H9 (cell line): ENCODE results near the gene RND1. TPM values are rescaled to one million over a fixed set of nuclear protein-coding genes. Genes with fewer than 3 reads are reported as not detected.

ENCODE experiments used
- DNase-seq: peaks from one replicate; pipeline ENCODE4 v3.0.0-alpha.2; 2017
- H2AFZ ChIP-seq: one replicate; pipeline ENCODE4 v1.6.1; 2013; ENCODE audit warnings: mild to moderate bottlenecking, low read length, control low read depth, moderate library complexity
- H2AK5ac ChIP-seq: 2 replicates; pipeline ENCODE4 v1.6.1; 2013; ENCODE audit warnings: low read length, control low read depth, mixed read lengths; ENCODE audit not compliant: insufficient read length
- H2BK120ac ChIP-seq: one replicate; pipeline ENCODE4 v1.6.1; 2013; ENCODE audit warnings: low read depth, mild to moderate bottlenecking, low read length, control low read depth, inconsistent platforms; ENCODE audit not compliant: poor library complexity, severe bottlenecking
- H2BK12ac ChIP-seq: 2 replicates; pipeline ENCODE4 v1.6.1; 2013; ENCODE audit warnings: low read length, control low read depth, mixed read lengths, low read depth; ENCODE audit not compliant: insufficient read length
- H2BK15ac ChIP-seq: 2 replicates; pipeline ENCODE4 v1.6.1; 2013; ENCODE audit warnings: low read depth, low read length, control low read depth
- H2BK20ac ChIP-seq: one replicate; pipeline ENCODE4 v1.6.1; 2013; ENCODE audit warnings: low read depth, mild to moderate bottlenecking, low read length, control low read depth, inconsistent platforms; ENCODE audit not compliant: poor library complexity, severe bottlenecking
- H2BK5ac ChIP-seq: 2 replicates; pipeline ENCODE4 v1.6.1; 2013; ENCODE audit warnings: low read length, control low read depth, mixed read lengths; ENCODE audit not compliant: insufficient read length
- H3K14ac ChIP-seq: 2 replicates; pipeline ENCODE4 v1.6.1; 2013; ENCODE audit warnings: low read length, control low read depth; ENCODE audit not compliant: insufficient read depth
- H3K18ac ChIP-seq: 2 replicates; pipeline ENCODE4 v1.6.1; 2013; ENCODE audit warnings: low read depth, mild to moderate bottlenecking, mixed read lengths, low read length, control low read depth; ENCODE audit not compliant: insufficient read length
- H3K23ac ChIP-seq: 2 replicates; pipeline ENCODE4 v1.6.1; 2013; ENCODE audit warnings: low read length, control low read depth, mixed read lengths, low read depth; ENCODE audit not compliant: insufficient read length
- H3K23me2 ChIP-seq: 2 replicates; pipeline ENCODE4 v1.6.1; 2013; ENCODE audit warnings: low read depth, mild to moderate bottlenecking, mixed read lengths, low read length, control low read depth; ENCODE audit not compliant: insufficient read length, poor library complexity, severe bottlenecking
- H3K27ac ChIP-seq: 2 replicates; pipeline ENCODE4 v1.5.1; 2013; ENCODE audit warnings: low read length, control low read depth, mixed read lengths, low read depth; ENCODE audit not compliant: insufficient read length
- H3K27me3 ChIP-seq: 2 replicates; pipeline ENCODE4 v1.6.1; 2013; ENCODE audit warnings: low read length, control low read depth, inconsistent platforms; ENCODE audit not compliant: insufficient read depth
- H3K4ac ChIP-seq: 2 replicates; pipeline ENCODE4 v1.6.1; 2013; ENCODE audit warnings: low read depth, mild to moderate bottlenecking, control low read depth, inconsistent platforms, low read length, moderate library complexity
- H3K4me1 ChIP-seq: 2 replicates; pipeline ENCODE4 v1.6.1; 2013; ENCODE audit warnings: low read length, control low read depth, inconsistent platforms; ENCODE audit not compliant: insufficient read depth
- H3K4me2 ChIP-seq: 2 replicates; pipeline ENCODE4 v1.6.1; 2013; ENCODE audit warnings: low read length, control low read depth, mixed read lengths; ENCODE audit not compliant: insufficient read length, insufficient read depth
- H3K56ac ChIP-seq: 2 replicates; pipeline ENCODE4 v1.6.1; 2013; ENCODE audit warnings: low read depth, mild to moderate bottlenecking, mixed read lengths, low read length, control low read depth; ENCODE audit not compliant: insufficient read length
- H3K79me1 ChIP-seq: 2 replicates; pipeline ENCODE4 v1.6.1; 2013; ENCODE audit warnings: low read depth, mild to moderate bottlenecking, moderate library complexity, low read length, control low read depth, inconsistent platforms; ENCODE audit not compliant: insufficient read depth, poor library complexity, severe bottlenecking
- H3K79me2 ChIP-seq: 2 replicates; pipeline ENCODE4 v1.6.1; 2013; ENCODE audit warnings: low read length, control low read depth, inconsistent platforms; ENCODE audit not compliant: insufficient read depth
- H3K9ac ChIP-seq: 2 replicates; pipeline ENCODE4 v1.6.1; 2013; ENCODE audit warnings: low read length, control low read depth, mixed read lengths; ENCODE audit not compliant: insufficient read length; ENCODE audit errors: extremely low read depth
- H3K9me3 ChIP-seq: one replicate; pipeline ENCODE4 v1.6.1; 2013; ENCODE audit warnings: low read depth, low read length, inconsistent platforms; ENCODE audit not compliant: control insufficient read depth
- H3T11ph ChIP-seq: one replicate; pipeline ENCODE4 v1.6.1; 2013; ENCODE audit warnings: mild to moderate bottlenecking, low read length, control low read depth, inconsistent platforms
- H4K20me1 ChIP-seq: one replicate; pipeline ENCODE4 v1.6.1; 2013; ENCODE audit not compliant: control insufficient read depth, insufficient read length, insufficient read depth
- H4K5ac ChIP-seq: 2 replicates; pipeline ENCODE4 v1.6.1; 2013; ENCODE audit warnings: low read depth, mild to moderate bottlenecking, mixed read lengths, low read length, control low read depth; ENCODE audit not compliant: insufficient read length
- H4K8ac ChIP-seq: replicated peaks from 2 replicates; pipeline ENCODE4 v1.6.1; 2013; ENCODE audit warnings: low read length, control low read depth, mixed read lengths, low read depth; ENCODE audit not compliant: insufficient read length
- H4K91ac ChIP-seq: 2 replicates; pipeline ENCODE4 v1.6.1; 2013; ENCODE audit warnings: low read depth, mild to moderate bottlenecking, moderate library complexity, mixed read lengths, low read length, control low read depth; ENCODE audit not compliant: insufficient read length
- H3K27ac Mint-ChIP-seq, 3 experiments: 2 replicates in 2 of 3; 3 replicates in 1 of 3; pipeline ENCODE4 v1.8.0; 2020 to 2021; ENCODE audit warnings: mixed read lengths in 3 of 3, mild to moderate bottlenecking in 1 of 3, moderate library complexity in 1 of 3
- H3K27me3 Mint-ChIP-seq: 2 replicates; pipeline ENCODE4 v1.8.0; 2021; ENCODE audit warnings: low read depth, mild to moderate bottlenecking, moderate library complexity, mixed read lengths
- H3K36me3 Mint-ChIP-seq, 3 experiments: 2 replicates in 2 of 3; 3 replicates in 1 of 3; pipeline ENCODE4 v1.8.0; 2020 to 2021; ENCODE audit warnings: low read depth in 3 of 3, mixed read lengths in 3 of 3; ENCODE audit not compliant: insufficient read depth in 1 of 3
- H3K4me1 Mint-ChIP-seq, 2 experiments: 2 replicates each; pipeline ENCODE4 v1.8.0; 2020; ENCODE audit warnings: mixed read lengths in 2 of 2
- H3K4me3 Mint-ChIP-seq, 2 experiments: 2 replicates in 1 of 2; 3 replicates in 1 of 2; pipeline ENCODE4 v1.8.0; 2020 to 2021; ENCODE audit warnings: mild to moderate bottlenecking in 2 of 2, mixed read lengths in 2 of 2, moderate library complexity in 1 of 2
- H3K9me3 Mint-ChIP-seq, 2 experiments: 2 replicates in 1 of 2; 3 replicates in 1 of 2; pipeline ENCODE4 v1.8.0; 2020; ENCODE audit warnings: mild to moderate bottlenecking in 2 of 2, mixed read lengths in 2 of 2, moderate library complexity in 1 of 2
- CTCF ChIP-seq: fragments of 200-600 bp; sonication (generic); conservative IDR thresholded peaks from 3 replicates; pipeline ENCODE4 v1.8.0; 2021; ENCODE audit warnings: antibody characterized with exemption, mild to moderate bottlenecking
- WGBS: extraction: QIAGEN DNeasy Blood & Tissue Kit; methylation state at CpG from one replicate; pipeline ENCODE4 v1.1.7; 2013; ENCODE audit warnings: missing lambda C conversion rate, low lambda C conversion rate, mixed read lengths; ENCODE audit not compliant: insufficient read length; ENCODE audit errors: extremely low coverage; 5-methylcytosine and 5-hydroxymethylcytosine counted together
- total RNA-seq: library from RNA; stranded (reverse); gene quantifications from 2 replicates; pipeline ENCODE4 v1.2.1, GENCODE V29; 2021

The RND1 gene
- total RNA-seq, 1 experiment from 2014 or later, result 9.7 TPM

- H3K4me2 ChIP-seq, result no peak overlapping the region
- peaks cover 15 to 47% (median 34%) of the 10 kb centered on the region in 3 experiments; a peak in 6 of 7 replicates for H3K36me3 Mint-ChIP-seq
- no peak overlapping the region for H3K56ac ChIP-seq
Observed at GRCh38 chr12:48859607-48860006, 6.1 kb downstream of the RND1 start.

More at GRCh38 chr12:48859607-48860006, 6.1 kb downstream of the RND1 start:
- Histone ChIP-seq H3K23ac (no peak overlapping the region), H2BK20ac (no peak overlapping the region), H2AFZ (no peak overlapping the region), H2BK5ac (no peak overlapping the region), H3T11ph (no peak overlapping the region), H2BK120ac (no peak overlapping the region), H4K20me1 (no peaks in the 10 kb centered on the region), H3K79me1 (peaks cover 3% of the 10 kb centered on the region), H2BK15ac (no peak overlapping the region), H2BK12ac (no peak overlapping the region), H3K79me2 (no peaks in the 10 kb centered on the region), H3K23me2 (peaks cover 3% of the 10 kb centered on the region), H3K27ac (no peak overlapping the region), H2AK5ac (no peak overlapping the region), H4K5ac (no peak overlapping the region), H4K91ac (no peak overlapping the region), H3K4ac (no peak overlapping the region), H3K18ac (no peak overlapping the region), H3K4me1 (peaks cover 8% of the 10 kb centered on the region; the same call in 1 of the 2 replicates), H3K9ac (no peak overlapping the region), H3K9me3 (no peaks in the 10 kb centered on the region), H3K14ac (no peak overlapping the region), H4K8ac (no peak overlapping the region), H3K27me3 (no peaks in the 10 kb centered on the region)
- no CpG with 5 or more reads among the region's 5 CpGs for WGBS
- Mint-ChIP-seq H3K27ac (no peak overlapping the region), H3K27me3 (no peaks in the 10 kb centered on the region), H3K4me3 (no peak overlapping the region), H3K9me3 (no peaks in the 10 kb centered on the region), H3K4me1 (peaks cover 21 to 23% of the 10 kb centered on the region in 2 experiments)
- TF ChIP-seq CTCF, result no peak
- no peak for DNase-seq
